Amniotic epithelial cell (primary cell): ENCODE measurements around the gene EPC2.

Experiments
- DNase-seq: peaks from one replicate; pipeline ENCODE4 v3.0.0-alpha.2; 2010; ENCODE audit warnings: low read depth

EPC2 gene, protein sequence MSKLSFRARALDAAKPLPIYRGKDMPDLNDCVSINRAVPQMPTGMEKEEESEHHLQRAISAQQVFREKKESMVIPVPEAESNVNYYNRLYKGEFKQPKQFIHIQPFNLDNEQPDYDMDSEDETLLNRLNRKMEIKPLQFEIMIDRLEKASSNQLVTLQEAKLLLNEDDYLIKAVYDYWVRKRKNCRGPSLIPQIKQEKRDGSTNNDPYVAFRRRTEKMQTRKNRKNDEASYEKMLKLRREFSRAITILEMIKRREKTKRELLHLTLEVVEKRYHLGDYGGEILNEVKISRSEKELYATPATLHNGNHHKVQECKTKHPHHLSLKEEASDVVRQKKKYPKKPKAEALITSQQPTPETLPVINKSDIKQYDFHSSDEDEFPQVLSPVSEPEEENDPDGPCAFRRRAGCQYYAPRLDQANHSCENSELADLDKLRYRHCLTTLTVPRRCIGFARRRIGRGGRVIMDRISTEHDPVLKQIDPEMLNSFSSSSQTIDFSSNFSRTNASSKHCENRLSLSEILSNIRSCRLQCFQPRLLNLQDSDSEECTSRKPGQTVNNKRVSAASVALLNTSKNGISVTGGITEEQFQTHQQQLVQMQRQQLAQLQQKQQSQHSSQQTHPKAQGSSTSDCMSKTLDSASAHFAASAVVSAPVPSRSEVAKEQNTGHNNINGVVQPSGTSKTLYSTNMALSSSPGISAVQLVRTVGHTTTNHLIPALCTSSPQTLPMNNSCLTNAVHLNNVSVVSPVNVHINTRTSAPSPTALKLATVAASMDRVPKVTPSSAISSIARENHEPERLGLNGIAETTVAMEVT

DNA sequence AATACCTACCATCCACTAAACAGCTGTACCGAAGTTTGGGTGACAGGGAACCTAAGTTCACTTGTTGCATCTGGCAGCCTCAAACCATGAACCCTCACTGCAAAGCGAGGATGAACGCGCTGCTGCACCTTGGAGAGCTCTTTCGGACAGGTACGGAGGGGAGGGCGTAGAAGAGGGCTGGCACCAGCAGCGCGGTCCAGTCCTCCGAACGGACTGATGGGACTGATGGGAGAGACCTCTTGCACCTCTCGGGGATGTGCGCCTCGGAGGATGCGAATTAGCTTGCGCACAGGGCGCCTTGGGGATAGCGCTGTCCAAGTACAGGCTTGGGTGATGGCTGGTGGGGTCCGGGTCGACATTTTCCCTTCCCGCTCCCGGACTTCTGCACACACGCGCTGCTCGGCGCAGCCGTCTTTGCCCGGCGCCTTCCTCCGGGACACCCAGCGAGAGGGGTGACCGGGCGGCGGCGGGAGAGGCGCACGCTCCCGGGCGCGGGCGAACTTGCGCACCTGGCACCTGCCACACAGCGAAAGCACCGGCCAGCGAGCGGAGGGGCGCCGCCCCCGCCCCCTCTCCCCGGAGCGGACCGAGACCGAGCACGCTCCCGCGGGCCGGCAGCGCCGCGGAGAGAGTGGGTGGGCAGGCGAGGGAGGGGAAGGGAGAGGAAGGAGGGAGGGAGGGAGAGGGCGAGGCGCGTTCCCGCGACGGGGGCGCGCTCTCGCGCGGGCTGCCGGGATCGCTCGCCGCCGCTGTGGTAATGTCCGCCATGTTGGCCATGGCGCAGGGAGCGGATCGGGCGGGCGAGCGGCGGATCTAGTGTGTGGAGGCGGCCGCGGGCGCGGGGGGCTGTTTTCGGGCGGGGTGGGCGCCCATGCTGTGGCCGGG lies at the start of gene EPC2:
EPC2 (plus strand) TSS at position 754 of the 885 bp plus-strand sequence. CDS start 267 bp downstream, outside the sequence.
- peak; percentile 84 for DNase-seq

DNA sequence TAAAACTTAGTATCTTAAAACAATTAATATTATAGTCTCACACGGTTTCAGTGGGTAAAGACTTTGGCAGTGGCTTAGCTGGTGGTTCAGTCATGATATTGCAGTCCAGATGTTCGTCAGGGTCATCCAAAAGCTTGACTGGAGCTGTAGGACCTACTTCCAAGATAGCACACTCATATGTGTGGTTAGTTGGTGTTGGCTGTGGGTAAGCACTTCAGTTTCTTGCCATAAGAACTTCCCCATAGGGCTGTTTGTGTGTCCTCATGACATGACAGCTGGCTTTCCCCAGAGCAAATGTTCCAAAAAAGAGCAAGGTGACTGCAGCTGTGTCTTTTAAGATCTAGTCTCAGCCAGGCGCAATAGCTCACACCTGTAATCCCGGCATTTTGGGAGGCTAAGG lies 48.5 kb upstream of the EPC2 start:
- no peak for DNase-seq

DNA sequence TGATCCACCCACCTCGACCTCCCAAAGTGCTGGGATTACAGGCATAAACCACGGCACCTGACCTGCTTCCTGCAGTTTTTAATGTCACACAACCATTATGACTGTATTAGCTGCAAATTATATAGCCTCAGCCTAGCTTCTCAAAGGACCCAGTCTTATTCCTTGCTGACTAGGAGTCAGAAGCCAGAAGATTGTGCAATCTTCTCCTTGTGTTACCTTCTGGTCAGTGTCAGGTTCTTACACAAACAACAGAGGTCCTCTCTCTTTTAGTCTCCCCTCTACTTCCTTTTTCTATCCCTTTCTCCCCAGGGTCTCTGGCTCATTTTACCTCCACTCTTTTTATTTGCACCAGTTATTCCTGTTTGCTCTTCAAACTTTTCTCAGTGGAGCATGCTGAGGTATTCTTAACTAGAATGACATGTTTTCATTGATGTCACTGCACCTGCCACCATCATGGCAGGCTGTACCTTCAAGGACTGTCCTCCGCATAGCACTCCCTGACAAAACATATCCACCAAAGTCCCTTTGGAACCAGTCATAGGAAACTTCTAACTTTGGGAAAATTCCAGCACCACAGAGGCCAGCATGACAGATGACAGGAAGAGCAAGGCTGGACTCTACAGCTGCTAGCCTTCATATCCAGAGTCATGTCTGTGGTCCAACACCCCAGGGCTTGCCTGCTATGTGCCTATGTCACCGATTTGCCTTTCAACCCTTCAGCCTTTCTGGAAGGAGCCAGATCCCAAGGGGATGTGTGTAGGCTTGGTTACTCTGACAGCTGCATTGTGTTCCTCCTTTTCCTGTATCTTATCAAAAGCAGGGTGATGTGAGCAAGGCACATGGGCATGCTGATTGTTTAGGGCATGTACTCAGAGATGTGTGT lies 45.2 kb upstream of the EPC2 start:
- DNase-seq, result no peak

DNA sequence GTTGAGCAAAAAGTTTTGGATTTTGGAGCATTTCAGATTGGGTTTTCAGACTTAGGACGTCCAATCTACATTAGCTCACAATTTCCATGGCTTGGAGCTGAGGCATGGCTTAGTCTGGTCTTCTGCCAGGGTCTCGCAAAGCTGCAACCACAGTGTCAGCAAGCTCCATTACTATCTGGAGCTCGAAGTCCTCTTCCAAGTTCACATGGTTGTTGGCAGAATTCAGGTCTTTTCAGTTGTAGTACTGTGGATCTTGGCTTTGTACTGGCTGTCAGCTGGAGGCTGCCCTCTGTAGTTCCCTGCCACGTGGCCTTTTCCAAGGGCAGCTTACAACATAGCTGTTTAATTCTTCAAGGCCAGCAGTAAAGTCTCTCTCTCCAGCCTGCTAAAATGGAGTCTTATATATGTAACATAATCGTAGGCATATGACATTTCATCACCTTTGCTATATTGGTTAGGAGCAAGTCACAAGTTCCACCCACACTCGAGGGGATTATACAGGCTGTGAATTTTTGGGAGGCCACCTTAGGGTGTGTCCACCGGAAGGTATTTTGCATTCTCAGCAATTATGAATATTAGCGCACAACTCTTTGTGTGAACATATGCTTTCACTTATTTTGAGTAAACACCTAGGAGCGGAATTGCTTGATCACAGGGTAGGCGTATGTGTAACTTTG lies 41.5 kb upstream of the EPC2 start:
- no peak for DNase-seq

DNA sequence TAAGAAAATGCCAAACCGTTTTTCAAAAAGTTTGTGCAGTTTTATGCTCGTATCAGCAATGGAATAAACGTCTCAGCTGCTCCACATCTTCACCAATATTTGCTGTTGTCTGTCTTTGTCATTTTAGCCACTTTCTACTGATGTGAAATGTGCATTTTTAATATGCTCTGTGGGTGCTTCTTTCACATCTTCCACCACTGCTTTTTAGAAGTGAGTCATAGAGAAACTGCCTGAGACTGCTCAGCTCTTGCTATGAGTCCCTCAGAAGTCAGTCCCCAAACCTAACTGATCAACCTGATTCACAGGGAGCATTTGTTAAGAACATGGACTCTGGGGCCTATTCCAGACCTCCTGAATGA lies 41.0 kb upstream of the EPC2 start:
- no peak for DNase-seq

DNA sequence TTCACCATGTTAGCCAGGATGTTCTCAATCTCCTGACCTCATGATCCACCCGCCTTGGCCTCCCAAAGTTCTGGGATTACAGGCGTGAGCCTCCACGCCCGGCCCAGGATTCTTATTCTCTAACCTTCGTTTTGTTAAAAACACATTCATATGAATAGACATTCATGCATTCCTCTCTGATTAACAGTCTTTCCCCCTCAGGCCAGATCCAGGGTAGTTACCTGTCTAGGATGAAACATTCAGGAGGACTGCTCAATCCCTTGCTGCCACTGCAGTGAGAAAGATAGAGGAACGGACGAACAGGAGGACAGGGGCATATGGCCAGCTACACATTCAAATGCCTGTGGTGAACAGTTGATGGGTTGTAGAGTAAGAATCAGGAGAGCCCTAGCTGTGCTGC lies 39.6 kb upstream of the EPC2 start:
- no peak for DNase-seq

DNA sequence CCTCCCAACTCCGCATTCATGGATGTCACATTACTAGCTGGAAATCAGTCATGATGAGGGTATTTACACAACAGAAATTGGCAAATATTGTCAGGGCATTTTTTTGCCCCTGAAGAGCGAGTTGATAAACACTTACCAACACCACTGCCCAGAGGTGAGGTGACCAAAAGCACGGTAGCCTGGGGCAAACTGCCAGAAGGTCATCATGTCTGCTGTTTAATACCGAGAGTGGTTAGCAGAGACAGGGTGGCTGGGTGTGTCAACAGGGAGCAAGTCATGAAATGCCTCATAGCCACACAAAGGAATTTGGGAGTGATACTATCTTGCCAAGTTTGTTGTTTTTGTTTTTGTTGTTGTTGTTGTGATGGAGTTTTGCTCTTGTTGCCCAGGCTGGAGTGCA lies 37.0 kb upstream of the EPC2 start:
- DNase-seq, result no peak

DNA sequence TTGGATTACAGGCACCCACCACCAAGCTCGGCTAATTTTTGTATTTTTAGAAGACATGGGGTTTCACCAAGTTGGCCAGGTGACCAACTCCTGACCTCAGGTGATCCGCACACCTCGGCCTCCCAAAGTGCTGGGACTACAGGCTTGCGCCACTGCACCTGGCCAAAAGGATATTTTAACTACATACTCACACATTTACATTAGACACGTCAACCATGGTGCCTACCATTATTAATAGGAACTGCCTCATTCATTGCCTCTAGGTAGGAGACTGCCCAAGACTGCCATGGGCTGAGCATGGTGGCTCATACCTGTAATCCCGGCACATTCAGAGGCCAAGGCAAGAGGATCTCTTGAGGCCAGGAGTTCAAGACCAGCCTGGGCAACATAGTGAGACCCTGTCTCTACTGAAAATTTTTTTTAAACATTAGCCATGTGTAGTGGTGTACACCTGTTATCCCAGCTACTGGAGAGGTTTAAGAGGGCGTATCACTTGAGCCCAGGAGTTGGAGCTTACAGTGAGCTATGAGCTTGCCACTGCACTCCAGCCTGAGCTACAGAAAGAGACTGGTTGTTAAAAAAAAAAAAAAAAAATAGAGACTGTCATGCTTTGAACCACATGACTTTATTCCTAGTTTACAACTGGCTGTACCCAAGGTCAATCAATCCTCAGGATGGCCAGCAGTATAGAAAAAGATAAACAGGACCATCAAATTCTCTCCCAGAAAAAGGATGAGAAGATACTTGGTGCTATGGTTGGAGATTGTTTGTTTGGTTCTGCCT lies 31.1 kb upstream of the EPC2 start:
- no peak for DNase-seq

DNA sequence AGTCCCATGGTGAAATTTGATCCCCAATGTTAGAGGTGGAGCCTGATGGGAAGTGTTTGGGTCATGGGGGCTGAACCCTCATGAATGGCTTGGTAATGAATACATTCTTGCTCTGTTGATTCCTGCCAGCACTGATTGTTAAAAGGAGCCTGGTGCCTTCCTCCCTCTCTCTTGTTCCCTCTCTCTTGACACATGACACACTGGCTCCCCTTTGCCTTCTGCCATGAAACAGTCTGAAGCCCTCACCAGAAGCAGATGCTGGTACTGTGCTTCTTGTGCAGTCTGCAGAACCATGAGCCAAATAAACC lies 30.6 kb upstream of the EPC2 start:
- no peak for DNase-seq

DNA sequence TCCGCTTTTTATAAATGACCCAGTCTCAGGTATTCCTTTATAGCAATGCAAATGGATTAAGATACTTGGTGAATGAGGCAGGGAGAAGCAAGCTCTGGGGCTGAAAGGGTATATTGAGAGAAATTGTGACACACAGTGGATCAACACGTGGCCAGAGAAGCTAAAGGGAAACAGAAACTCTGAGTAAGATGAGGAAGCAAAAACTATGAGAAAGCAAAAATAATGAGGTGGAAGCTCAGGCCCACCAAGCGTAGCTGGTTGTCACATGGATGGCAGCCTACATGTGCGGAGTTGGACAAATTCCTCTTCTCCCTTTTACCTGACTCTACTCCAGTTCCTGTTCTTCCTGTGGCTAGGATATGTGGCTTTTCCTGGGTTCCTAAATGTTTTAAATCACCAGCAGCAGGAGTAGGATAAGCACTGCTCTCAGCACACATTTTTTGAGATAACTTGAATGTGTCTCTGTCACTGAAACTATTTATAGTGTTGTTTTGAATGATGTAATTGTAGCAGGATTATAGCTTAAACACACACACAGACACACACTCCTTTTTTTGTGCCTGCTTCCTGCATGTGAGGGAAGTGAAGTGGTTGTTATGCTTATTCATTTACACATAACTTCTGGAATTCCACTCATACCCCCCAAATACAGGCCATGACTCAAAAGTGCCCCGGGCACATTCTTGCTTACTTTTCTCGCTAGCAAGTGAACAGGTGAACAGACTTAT lies 30.1 kb upstream of the EPC2 start:
- peak; percentile 53 for DNase-seq

DNA sequence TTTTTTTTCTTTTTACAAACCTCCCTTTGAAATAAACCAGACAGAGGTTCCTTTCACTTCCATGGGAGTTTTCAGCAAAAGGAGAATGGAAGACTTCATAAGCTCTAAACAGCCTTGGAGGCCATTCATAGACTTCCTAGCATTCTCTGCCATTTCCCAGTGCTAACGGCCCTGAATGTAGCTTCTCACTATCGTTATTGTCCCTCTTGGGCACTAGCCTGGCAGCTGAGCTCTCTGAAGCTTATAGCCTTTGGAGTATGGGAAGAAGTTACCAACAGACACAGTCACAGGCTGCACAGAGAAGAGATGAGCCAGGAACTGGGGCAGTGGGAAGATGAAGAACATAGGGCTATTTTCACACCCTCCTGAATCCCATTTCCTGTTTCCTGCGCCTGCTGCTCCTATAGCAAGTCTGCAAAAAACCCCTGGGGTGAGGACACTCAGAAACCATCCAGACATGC lies 29.1 kb upstream of the EPC2 start:
- no peak for DNase-seq

DNA sequence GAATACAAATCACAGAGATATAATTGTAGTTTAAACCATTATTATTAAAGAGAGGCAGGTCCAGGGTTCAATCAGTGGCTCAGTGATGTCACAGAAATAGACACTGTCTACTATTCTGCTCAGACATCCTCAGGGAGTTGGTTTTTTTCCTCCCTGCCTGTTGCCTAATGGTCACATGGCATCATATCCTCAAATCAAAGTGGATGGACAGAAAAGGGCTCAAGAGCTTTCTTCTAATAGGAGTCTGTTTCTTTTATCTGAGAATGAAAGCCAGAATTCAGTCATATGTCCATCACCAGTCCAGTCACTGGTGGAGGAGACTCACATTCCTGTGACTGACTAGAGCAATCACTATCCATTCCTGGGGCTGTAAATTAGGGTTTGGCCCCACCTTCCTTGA lies 27.9 kb upstream of the EPC2 start:
- peak; percentile 2 for DNase-seq

DNA sequence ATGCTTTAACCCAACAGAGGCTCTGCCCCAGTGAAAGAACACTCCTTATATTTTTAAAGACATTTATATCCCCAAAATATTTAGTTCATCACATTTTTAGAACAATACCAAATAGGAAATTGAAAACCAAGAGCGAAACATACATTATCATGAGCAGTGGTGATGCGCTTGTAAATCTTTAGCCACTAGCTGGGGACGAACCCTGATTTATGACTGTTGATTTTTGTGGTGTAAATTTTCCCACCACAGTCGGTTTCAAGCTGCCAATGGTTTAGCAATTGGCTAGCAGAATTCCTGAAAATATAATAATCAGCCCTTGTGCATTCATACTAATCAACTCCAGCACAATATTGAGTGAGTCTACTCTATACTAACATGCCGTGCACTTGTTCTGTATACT lies 27.3 kb upstream of the EPC2 start:
- no peak for DNase-seq

DNA sequence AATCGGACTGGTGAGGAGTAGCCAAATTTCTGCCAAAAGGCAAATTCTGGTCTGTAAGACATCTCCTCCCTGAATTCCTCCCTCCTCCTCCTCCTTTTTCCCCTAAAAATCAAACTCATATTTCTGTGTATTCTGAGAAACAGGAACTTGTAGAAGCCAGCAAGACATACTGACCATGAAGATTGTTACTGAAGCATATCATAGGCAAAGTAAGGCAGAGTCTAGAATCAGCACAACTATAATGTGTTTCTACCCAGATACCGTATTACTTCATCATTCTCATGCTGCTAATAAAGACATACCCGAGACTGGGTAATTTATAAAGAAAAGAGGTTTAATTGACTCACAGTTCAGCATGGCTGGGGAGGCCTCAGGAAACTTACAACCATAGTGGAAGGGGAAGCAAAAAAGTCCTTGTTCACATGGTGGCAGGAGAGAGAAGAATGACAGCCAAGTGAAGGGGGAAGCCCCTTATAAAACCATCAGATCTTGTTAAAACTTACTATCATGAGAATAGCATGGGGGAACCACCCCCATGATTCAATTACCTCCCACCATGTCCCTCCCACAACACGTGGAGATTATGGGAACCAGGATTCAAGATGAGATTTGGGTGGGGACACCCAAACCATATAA lies 24.9 kb upstream of the EPC2 start:
- DNase-seq, result no peak

DNA sequence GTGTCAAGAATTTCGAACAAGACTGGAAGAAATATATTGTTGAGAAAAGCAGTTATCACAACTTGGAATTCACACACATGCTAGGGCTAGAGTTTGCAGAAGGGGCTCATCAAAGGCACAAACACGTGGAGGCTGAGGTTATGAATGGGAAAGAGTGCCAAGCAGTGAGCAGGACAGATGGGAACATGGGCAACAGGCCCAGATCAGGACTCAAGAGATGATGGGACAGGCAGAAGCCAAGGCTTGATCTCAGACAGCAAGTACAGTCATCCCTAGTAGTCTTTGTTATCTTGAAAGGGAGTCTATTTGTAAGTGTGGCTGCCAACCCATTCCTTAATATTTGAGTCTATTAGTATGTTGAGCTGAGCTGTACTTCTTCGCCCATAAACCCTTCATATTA lies 22.2 kb upstream of the EPC2 start:
- no peak for DNase-seq

DNA sequence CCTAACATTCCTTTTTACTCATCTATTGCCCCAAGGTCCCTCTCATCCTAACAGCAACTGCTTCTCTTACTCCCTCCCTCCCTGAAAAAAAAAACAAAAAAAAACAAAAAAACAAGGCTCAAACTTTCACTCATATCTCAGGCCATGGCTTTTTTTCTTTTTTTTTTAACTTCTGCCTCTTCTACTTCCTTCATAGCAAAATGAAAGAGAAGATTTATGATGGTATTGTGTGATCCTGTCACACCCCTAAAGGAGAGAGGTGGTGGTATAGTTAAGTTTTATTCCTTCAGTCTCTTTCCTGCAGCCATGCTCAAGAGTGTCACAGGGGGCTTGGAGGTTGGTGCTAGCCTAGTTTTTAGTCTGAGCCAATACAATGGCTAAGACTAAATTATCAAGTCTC lies 21.5 kb upstream of the EPC2 start:
- no peak for DNase-seq

DNA sequence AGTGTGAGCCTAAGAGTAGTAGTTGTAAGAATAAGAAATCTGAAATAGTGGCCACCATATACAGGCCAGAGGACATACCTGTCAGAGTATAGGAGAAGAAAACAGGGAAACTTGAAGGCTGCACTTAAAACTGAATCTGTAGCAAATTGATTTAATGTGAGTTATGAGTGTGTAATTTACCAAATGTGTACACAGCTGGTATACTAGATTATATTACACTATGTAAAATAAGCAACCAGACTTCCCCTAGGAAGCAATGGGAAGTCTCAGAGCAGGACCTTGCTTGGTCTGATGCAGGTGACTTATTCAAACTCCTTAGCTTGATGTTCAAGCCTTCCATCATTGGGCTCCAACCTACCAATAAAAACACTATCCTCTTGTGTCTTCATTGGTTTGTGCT lies 17.3 kb upstream of the EPC2 start:
- DNase-seq, result no peak

DNA sequence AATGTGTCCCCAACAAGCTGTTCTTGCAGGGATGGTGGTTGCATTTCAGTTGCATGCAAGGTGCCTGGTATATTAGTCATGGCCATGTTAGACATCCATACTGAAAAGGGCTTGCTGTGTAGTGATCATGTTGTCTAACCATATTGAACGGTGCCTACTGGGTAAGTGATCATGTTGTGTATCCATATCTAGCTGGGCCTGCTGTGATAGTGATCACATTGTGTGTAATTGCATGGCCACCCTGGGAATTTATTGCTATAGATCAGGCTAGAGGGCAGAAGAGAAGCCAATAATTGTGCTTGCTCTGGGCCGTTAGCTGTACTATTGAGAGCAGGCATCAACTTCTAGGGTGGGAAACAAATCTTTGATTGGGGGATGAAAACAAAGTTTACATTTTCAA lies 9.8 kb upstream of the EPC2 start:
- no peak for DNase-seq

DNA sequence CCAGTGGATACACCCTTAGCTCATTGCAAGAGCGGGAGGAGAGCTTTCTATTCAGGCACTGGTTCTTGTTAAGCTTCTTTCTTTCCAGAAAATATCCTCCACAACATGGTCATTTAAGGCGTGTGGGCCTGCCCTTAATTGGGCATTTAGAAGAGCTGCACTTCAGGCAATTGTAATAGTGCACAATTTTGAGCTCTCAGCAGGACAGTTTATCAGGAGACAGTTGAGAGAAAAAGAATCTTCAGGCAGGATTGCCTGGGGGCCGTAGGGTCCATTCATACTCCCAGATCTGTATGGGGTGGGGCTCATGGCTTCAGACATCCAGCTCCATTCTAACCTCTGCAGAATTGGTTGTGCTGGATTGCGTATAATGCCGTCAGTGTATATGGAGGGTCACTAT lies 6.0 kb upstream of the EPC2 start:
- DNase-seq, result no peak
